Activated T-cell treated with anti-CD3 and anti-CD28 coated beads, Interleukin-2, amount 50 U/mL, for 48 hours (primary cell): ENCODE data around the gene ABCC4.
"Not testable (repeated sequence)": the region's sequence is repeated elsewhere in the genome, so short reads cannot be mapped to it uniquely, and the experiment has no call there.

Experiments used
- DNase-seq, 2 experiments: peaks; one replicate each; pipeline ENCODE4 v3.0.0-alpha.2; 2020

ABCC4 gene

GRCh38 chr13:95226932-95227695, 74.1 kb downstream of the ABCC4 start:
- DNase-seq: no peak

- no peak for DNase-seq
These were observed 74.8 kb downstream of the ABCC4 start for GRCh38 chr13:95226476-95226875.

GRCh38 chr13:95226050-95226449, 75.2 kb downstream of the ABCC4 start:
- DNase-seq: no peak

- DNase-seq: no peak
These were observed 77.2 kb downstream of the ABCC4 start for GRCh38 chr13:95224064-95224463.

GRCh38 chr13:95222733-95223018, 78.6 kb downstream of the ABCC4 start:
- no peak for DNase-seq

- DNase-seq: no peak
These were observed 79.1 kb downstream of the ABCC4 start for GRCh38 chr13:95221971-95222732.

GRCh38 chr13:95220611-95221010, 80.6 kb downstream of the ABCC4 start:
- no peak for DNase-seq

GRCh38 chr13:95217920-95218830, 83.1 kb downstream of the ABCC4 start:
- no peak for DNase-seq

GRCh38 chr13:95216182-95216581, 85.1 kb downstream of the ABCC4 start:
- no peak for DNase-seq

GRCh38 chr13:95212983-95213850, 88.0 kb downstream of the ABCC4 start:
- no peak for DNase-seq

- no peak for DNase-seq
These were observed 92.1 kb downstream of the ABCC4 start for GRCh38 chr13:95209109-95209508.

- DNase-seq: no peak
These were observed 93.4 kb downstream of the ABCC4 start for GRCh38 chr13:95207769-95208366.

GRCh38 chr13:95206116-95206515, 95.1 kb downstream of the ABCC4 start:
- no peak for DNase-seq

GRCh38 chr13:95204231-95204765, 97.0 kb downstream of the ABCC4 start:
- DNase-seq: no peak

- DNase-seq: no peak
These were observed 99.2 kb downstream of the ABCC4 start for GRCh38 chr13:95201814-95202651.

- not testable (repeated sequence) for DNase-seq
These were observed 100.8 kb downstream of the ABCC4 start for GRCh38 chr13:95200386-95200957.

- no peak for DNase-seq
These were observed 101.4 kb downstream of the ABCC4 start for GRCh38 chr13:95199896-95200295.

- not testable (repeated sequence) for DNase-seq
These were observed 102.6 kb downstream of the ABCC4 start for GRCh38 chr13:95198606-95199005.

- no peak for DNase-seq
These were observed 103.7 kb downstream of the ABCC4 start for GRCh38 chr13:95197548-95197947.

GRCh38 chr13:95195146-95195545, 106.1 kb downstream of the ABCC4 start:
- no peak for DNase-seq
